ENCODE data around the gene CABYR.

DNA sequence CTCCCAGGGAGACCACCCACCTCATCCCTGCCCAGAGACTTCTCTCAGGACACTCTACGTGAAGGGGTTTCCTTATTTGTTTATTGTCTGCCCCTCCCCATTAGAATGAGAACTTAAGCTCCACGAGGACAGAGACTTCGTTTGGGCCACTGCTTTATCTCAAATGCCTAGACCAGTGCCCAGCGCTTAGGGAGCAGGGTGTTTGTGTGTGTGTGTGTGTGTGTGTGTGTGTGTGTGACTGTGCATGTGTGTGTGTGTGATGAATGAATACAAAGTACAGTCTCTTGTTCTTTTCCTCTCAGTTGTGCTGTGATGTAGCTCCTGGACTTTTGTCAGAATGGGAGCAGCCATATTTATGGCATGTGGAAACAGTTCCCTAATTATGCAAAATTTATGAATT, 34.4 kb upstream of the CABYR start:
- TF ChIP-seq EZH2 (IDR thresholded peaks at IDR 0.05; ENCODE audit: low read length), result no peak
- TF ChIP-seq, protein P1, sequence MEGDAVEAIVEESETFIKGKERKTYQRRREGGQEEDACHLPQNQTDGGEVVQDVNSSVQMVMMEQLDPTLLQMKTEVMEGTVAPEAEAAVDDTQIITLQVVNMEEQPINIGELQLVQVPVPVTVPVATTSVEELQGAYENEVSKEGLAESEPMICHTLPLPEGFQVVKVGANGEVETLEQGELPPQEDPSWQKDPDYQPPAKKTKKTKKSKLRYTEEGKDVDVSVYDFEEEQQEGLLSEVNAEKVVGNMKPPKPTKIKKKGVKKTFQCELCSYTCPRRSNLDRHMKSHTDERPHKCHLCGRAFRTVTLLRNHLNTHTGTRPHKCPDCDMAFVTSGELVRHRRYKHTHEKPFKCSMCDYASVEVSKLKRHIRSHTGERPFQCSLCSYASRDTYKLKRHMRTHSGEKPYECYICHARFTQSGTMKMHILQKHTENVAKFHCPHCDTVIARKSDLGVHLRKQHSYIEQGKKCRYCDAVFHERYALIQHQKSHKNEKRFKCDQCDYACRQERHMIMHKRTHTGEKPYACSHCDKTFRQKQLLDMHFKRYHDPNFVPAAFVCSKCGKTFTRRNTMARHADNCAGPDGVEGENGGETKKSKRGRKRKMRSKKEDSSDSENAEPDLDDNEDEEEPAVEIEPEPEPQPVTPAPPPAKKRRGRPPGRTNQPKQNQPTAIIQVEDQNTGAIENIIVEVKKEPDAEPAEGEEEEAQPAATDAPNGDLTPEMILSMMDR (optimal IDR thresholded peaks at IDR 0.05 in 1 of 3, IDR thresholded peaks at IDR 0.05 in 1 of 3, conservative IDR thresholded peaks at IDR 0.05 in 1 of 3; ENCODE audit: extremely low read depth in 1 of 3, insufficient read depth in 2 of 3, low read length in 3 of 3), result no peak

Data from keratinocyte (primary cell).